GM19043 (cell line): ENCODE data around the gene TMEM52.

Source experiments
- ATAC-seq: cut with Tn5 transposase; IDR thresholded peaks from one replicate; pipeline ENCODE4 v1.9.1; 2021; ENCODE audit warnings: low read depth; ENCODE audit not compliant: unreplicated experiment

The TMEM52 gene

DNA sequence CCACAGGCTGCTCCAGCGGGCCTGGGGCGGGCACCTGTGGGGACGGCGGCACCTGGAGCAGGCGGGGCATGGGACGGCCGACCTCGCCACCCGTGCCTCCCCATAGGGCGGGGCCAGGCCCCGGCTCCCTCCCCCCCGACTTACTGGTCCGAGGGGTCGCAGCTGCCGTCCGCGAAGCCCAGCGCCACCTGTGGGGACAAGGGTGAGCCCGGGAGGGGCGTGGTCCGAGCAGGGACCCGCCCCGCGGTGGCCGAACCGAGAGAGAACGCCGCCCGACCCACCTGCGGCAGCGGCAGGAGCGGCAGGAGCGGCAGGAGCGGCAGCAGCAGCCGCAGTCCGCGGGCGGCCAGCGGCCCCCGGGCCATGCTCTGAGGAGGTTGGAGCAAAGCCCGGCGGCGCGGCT, at the start of gene TMEM52:
TMEM52 (minus strand) TSS at position 379 of the 403 bp plus-strand sequence; CDS start at position 365, 14 bp downstream.
- peak; percentile 15 for ATAC-seq

DNA sequence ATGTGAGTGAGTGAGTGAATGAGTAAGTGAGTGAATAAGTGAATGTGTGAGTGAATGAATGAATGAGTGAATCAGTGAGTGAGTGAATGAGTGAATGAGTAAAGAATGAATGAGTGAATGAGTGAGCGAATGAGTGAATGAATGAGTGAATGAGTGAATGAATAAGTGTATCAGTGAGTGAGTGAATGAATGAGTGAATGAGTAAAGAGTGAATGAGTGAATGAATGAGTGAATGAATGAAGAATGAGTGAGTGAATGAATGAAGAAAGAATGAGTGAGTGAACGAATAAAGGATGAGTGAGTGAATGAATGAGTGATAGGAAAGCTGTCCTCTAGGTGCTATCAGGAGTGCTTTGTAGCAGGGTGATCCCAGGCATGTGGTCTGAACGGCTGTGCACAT, 48.8 kb upstream of the TMEM52 start:
- no peak for ATAC-seq

DNA sequence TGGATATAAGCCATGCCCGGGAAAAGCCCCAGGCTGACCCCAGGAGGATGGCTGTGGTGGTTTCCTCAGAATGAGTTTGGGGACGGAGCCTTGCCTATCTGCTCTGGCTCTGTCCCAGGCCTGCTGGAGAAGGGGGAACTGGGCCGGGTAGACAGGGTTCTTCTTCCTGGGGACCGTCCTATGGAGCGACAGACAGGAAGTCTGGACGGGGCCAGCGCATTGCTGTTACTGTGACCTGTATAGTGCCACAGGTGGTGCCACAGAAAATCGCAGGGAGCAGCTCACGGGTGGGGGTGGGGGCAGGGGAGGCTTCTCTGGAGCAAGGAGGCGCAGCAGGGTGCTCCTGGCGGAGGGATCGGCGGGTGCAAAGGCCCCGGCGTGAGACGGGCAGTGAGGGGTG, 48.1 kb upstream of the TMEM52 start:
- ATAC-seq = no peak

DNA sequence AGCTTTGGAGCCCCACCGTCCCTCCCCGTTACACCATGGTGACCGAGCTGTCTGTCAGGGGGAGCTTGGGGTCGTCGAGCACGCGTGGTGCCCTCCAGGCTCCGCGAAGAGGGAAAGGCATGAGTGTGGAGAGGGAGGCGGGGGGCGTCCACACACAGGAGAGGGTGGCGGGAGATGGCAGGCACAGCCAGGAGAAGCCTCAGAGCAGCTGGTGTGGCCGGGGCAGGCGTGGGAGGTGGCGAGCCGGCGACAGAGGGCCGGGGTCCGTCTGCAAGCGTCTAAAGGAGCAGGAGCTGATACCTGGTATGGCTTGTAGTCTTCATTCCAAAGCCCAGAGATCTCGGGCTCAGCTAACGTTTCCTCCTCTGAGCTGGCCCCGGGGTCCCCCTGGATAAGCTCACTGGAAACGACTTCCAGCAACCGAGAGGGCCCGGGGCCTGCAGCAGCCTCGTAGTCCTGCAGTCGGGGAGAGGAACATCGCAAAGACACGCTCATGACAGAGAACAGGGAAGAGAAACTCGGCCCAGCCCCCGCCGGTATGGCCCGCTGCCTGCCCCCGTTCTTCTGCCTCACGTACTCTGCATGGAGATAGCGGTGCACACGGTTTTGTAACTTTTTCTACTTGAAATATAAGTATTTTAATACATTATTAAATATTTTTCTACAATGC, 47.1 kb upstream of the TMEM52 start:
- no peak for ATAC-seq

DNA sequence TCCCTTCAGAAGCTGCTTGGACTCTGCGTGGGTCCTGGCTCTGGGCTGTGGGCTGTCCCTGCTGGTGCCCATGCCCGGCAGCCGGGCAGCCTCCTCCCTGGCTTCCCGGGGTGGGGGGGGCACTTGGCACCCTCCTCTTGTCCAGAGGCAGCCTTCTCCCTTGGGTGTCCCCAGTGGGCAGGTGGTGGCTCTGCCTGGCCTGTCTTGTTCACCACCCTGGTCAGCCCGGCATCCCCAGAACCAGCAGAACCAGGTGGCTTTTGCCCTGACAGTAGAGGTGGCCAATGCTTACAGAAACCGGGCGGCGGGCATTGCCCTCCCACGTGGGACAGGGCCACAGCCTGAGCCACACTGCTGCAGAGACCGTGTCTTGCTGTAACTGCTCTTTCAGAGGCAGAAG, 46.5 kb upstream of the TMEM52 start:
- no peak for ATAC-seq

DNA sequence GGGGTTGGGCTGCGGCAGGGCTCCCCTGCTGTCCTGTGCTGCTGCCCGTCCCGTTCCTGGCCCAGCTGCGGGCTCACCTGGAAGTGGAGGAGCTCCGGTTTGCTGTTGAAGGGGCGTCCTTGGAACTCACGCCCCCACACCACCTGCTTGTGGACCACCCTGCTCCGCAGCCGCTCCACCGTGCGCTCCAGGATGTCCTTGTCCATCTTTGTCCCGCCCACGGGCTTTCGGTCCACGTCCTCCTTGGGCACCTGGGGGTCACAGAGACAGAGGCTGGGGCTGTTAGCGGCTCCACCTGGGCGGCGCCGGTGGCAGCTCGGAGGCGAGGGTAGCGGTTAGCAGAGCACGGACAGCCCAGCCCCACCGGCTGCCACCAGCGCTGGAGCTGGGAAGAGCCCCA, 45.7 kb upstream of the TMEM52 start:
- ATAC-seq = no peak

DNA sequence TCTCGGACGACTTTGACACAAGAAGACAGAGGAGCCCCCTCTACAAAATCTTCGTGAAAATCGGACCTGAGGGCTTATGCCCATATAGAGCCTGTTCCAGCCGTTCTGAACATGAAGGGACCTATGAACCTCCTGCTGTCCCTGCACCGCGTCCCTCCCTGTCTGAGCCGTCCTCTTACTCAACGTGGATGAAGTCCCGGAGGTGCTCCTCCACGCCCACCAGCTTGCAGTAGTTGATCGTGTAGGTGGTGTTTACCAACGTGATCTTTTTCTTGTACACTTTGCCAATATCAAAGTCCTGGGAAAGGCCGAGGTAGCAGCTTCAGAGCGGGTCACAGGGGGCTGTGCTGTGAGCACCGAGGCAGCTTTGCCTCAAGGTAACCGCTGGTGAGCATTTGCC, 44.5 kb upstream of the TMEM52 start:
- ATAC-seq = no peak

DNA sequence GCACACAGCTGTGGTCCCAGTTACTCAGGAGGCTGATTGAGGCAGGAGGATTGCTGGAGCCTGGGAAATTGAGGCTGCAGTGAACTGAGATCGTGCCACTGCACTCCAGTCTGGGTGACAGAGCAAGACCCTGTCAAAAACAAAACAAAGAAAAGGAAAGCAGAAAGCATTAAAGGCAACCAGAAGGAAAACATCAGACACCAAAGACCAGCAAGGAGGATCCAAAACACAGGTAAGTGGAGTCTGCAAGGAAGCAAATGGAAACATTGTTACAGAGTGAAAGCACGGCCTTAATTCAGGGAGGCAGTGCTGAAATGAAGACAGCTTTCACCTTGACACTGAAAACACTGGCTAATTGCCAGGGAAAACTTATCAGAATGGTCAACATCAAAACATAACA, 43.7 kb upstream of the TMEM52 start:
- no peak for ATAC-seq

DNA sequence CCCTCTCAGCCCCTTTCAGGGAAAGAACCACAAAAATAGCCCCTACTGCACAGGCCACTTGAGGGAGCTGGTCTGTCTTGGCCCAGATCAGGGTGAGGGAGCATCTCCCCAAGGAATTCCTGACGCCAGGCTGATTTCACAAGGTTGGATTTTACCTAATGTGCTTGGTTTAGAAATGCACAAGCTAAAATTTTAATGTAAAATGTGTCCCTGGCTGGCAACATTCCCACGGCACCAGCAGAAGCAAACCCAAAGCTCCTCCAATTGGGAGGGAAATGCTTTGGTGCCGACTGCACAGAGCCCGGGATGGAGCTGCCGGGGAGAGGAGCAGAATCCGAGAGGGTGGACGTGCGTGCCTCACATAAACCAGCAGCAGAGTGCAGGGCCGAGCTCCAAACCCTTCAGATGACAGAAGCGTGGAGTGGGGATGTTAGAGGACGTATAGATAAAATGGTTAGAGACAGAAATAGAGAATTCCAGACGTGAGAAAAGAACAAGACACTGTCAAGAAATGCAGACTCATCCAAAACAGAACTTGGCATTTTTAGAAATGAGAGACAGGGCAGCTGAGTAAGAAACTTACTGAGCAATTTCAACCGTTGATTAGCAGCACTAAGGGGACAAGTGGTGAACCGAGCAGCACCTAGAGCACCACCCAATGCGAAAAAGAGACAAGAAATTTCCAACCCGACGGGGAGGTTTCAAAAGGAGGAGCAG, 41.6 kb upstream of the TMEM52 start:
- ATAC-seq = no peak

DNA sequence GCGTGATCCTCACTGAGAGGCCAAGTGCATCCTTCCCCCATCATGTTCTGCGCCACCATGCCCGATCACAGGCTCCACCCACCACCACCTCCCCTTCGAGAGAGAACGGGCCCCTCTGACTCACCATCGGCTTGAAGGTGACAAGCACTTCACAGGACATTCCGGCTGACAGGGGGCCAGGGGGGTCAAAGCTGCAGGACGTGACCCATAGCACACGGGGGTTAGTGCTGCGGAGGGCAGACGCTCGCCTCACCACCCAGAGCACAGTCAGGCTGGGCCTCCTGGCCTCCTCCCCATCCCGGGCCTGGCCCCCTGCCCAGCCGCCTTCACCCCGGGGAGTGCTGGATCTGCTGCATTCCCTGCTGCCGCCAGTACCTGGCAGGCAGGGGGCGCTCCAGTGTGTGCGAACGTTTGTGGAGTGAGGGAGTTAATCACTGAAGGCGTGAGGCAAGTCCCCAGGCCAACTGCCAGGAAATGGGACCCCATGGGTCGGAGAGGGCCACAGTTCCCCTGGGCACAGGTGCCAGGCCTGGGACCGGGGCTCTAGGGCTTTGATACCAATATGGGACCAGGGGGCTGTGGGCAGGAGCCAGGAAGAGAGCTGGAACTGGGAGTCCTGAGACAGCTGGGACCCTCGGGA, 40.9 kb upstream of the TMEM52 start:
- ATAC-seq = no peak

DNA sequence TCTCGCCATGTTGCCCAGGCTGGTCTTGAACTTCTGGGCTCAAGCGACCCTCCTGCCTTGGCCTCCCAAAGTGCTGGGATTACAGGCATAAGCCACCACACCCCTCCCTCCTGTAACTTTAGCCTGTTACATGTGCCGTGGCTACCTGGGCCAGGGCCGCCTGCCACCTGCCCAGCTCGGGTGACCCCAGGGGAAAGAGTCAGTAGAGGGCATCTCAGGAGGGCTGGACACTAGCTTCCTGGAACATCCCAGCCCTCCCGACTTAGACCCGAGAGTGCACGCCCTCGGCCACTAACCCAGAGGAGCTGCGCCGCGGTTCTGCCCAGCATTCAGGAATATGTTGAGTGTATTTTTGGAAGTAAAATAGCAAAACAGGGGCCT, 40.4 kb upstream of the TMEM52 start:
- no peak for ATAC-seq

DNA sequence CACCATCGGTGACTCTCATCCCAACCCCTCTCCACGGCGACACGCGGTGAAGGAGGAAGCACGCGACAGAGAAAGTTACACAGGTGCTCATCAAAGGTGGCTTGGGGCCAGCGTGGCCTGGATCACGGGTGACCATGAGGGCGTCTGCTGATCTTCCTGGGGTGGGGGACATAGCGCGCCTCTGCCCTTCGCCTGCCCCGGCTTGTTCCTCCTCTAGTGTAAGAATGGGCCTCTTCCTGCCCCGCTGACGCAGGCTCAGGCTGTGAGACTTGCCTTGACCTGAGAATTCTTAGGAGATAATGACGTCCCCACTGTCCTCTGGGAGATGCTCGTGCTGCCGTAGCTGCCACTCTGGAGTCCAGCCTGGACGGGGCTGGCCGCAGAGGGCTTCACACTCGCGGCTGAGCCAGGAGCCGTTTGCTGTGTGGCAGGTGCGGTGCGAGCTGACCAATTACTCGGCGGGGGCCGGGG, 39.0 kb upstream of the TMEM52 start:
- ATAC-seq = no peak

DNA sequence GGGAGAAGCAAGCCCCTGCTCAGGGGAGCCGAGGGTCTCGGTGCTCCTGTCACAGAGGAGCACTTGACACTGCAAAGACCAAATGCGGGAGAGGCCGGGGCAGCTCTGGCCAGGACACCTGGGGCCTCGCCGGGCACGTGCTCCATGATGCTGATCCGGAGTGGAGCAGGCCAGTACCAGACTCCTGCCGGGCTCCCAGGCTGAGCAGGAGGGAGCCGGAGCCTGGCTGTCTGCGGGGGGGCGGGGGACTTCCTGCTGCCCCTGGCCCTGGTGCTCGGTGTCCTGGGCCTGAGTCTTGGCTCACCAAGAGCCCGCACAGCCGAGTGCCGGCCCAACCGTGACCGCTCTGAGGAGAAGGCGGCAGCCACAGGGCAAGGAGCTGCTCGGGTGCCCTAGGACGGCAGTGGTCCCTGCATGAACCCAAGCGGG, 38.5 kb upstream of the TMEM52 start:
- ATAC-seq = no peak

DNA sequence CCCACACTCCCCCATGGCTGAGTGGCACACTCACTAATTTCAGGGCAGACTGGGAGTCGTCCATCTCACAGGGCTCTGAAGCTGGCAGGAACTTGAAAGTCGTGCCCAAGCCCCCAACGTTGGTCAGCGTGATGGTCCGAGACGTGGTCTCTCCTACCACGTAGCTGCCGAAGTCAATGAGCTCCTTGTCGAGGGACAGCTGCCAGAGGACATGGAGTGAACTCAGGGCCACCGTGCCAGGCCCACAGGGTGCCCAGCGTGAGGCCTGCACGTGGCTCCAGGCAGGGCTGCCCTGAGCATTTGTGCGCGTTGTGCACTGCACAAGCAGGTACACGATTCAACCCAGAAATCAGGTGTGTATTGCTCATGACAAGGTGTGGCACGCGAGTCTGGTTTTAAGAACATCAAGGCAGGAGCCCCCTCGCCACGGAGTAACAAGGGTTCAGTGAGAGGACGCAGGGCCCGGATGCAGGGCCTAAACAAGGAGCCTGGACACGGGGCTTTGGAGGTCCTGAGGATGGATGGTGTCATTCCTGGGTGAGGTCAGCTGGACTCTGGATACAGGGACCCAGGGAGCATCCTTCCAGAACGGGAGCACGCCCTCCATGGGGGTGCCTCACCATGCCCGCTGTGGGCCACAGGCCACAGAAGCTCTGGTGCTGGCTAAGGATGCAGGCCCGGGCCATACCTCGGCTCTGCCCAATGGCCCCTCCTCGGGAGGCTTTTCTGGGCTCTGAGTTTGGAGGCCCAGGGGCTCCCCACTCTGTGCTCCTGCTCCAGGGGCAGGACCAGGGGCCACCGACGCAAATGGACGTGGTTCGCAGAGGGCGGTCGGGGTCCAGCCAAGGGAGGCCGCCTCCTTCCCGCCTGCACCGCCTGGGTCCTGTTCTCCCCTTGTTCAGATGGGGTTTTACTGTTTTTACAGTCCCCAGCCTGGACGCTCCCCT, 37.8 kb upstream of the TMEM52 start:
- ATAC-seq = no peak

DNA sequence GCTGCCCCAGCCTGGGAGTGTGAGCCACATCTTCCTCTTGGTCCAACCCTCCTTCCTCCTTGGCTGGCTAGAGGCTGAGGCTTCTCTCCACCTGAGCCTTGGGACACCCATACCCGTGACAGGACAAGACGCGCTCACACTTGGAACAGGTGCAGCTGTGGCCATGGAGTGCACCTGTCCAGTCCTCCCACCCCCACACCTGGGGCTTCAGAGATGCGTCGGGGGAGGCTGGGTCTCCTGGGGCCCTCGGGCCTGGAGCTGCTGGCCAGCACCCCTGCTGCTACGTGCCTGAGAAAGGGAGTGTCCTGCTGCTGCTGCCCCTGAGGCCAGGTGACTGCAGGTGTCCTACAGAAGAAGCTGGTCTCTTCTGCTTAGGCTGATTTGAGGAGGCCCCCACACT, 37.0 kb upstream of the TMEM52 start:
- ATAC-seq = no peak

DNA sequence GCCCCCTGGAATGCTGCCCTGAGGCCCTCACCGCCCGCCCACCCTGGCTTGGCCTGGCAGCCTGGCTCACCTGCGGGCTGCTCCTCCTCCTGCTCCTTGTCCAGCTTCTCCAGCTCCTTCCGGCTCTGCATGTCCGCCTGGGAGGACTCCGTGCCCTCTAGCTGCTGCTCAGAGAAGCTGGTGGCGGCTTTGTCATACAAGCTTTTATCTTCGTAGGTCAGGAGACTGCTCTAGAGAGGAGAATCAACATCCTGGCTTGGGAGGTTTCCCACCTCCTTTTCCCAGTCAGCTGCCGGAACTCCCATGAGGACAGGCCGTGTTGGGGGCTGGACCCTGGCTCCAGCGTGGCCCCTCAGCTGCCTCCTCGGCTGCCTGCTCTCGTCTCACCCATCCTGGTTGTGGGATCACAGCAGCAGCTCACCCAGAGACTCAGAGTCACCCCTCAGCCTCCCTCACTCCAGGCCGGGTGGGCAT, 36.6 kb upstream of the TMEM52 start:
- no peak for ATAC-seq

DNA sequence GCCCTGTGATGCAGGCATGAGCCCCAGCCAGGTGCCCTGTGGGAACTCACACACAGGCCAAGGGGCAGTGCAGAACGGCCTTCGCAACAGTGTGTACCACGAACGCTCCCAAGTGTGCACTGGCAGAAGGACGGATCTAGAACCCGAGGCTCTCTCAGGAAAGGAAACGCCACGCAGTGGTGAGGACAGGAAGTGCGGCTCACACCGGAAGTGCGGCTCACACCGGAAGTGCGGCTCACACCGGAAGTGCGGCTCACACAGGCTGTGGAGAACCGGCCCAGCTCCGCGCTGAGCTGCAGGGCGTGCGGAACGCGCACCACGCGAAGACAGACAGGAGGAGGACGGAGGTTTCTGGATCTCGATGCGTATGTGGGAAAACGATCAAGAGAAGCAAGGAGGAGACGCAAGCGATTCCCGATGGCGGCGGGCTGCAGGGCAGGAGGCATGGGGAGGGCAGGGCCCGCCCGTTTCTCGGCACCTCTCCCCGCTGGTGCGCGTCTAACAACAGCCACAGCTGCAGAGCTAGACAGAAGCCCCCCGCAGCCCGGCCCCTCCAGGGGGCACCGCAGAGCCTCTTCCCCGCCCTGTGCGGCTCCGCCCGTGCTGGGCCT, 35.9 kb upstream of the TMEM52 start:
- no peak for ATAC-seq

DNA sequence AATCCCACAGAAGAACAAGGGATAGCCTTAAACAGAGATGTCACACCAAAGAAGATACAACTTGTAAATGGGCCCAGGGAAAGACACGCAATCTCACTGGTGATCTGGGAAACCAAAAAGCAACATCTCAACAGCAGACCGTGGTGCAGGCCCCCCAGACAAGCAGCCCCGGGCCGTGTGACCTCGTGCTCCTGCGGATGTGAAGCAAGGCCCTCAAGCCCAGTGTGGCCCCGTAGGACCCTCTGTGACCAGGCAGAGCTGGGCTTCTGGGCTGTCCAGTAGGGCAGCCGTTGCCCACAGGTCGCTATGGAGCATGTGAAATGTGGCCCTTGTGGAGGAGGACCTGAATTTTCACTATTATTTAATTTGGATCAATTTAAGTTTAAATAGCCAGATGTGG, 34.9 kb upstream of the TMEM52 start:
- ATAC-seq = no peak

DNA sequence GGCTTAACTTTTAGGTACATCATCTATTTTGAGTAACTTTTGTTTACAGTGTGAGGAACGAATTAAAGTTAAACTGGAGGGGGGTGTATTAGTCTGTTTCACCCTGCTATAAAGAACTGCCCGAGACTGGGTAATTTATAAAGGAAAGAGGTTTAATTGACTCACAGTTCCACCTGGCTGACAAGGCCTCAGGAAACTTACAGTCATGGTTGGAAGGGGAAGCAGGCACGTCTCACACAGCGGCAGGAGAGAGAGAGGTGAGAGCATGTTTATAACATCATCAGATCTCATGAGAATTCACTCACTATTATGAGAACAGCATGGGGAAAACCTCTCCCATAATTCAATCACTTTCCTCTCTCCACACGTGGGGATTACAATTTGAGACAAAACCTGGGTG, 31.9 kb upstream of the TMEM52 start:
- ATAC-seq = no peak

DNA sequence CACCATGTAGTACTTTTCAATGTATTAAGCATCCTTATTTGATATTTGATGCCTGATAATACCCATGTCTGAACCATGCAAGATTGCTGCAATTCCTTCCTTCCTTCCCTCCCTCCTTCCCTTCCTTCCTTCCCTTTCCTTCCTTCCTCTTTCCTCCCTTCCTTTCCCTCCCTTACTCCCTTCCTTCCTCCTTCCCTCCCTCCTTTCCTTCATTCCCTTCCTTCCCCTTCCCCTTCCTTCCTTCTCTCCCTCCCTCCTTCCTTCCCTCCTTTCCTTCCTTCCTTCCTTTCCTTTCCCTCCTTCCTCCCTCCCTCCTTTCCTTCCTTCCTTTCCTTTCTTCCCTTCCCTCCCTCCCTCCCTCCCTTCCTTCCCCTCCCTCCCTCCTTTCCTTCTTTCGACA, 29.7 kb upstream of the TMEM52 start:
- no peak for ATAC-seq
